ENCODE measurements around the gene PRICKLE3. TPM values are rescaled to one million over a fixed set of nuclear protein-coding genes. Genes with fewer than 3 reads are reported as not detected.

The PRICKLE3 gene
- total RNA-seq, 4 donors from 2014 or later = 14.5 to 40.0 (median 33.2) TPM

DNA sequence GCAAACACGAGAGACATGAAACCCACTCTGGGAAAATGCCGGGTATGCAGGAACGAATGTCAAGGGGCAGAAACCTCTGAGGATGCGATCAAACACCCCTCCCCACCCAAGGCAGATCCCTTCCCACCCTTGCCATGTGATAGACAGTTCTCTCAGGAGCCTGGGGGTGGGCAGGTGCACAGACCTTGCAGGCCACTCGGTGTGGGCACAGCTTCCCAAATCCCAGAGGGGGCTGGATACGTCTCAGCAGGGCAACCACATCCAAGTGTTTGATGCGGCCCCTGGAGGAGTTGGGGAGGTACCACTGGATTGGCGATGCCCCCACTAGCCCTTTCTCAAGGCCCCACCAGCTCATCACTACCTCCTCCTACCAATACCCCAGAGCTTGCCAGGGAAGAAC is 24.2 kb upstream of the PRICKLE3 start:
- no peak for DNase-seq
- no peak for TF ChIP-seq POLR2A (IDR thresholded peaks at IDR 0.05)
- TF ChIP-seq EP300 (IDR thresholded peaks at IDR 0.05; ENCODE audit: low read depth) = no peak
- TF ChIP-seq, protein P1, sequence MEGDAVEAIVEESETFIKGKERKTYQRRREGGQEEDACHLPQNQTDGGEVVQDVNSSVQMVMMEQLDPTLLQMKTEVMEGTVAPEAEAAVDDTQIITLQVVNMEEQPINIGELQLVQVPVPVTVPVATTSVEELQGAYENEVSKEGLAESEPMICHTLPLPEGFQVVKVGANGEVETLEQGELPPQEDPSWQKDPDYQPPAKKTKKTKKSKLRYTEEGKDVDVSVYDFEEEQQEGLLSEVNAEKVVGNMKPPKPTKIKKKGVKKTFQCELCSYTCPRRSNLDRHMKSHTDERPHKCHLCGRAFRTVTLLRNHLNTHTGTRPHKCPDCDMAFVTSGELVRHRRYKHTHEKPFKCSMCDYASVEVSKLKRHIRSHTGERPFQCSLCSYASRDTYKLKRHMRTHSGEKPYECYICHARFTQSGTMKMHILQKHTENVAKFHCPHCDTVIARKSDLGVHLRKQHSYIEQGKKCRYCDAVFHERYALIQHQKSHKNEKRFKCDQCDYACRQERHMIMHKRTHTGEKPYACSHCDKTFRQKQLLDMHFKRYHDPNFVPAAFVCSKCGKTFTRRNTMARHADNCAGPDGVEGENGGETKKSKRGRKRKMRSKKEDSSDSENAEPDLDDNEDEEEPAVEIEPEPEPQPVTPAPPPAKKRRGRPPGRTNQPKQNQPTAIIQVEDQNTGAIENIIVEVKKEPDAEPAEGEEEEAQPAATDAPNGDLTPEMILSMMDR (IDR thresholded peaks at IDR 0.05) = no peak
- TF ChIP-seq POLR2AphosphoS5 (IDR thresholded peaks at IDR 0.05) = no peak
- Histone ChIP-seq H3K4me3 (no peak overlapping the region), H3K9me3 (no peaks in the 10 kb centered on the region), H3K27ac (no peak overlapping the region), H3K36me3 (no peaks in the 10 kb centered on the region), H3K27me3 (no peaks in the 10 kb centered on the region), H3K4me1 (no peaks in the 10 kb centered on the region)
- 82% methylated on average over 8 of the region's 8 CpGs; no CpG with 5 or more reads in 1 of the 2 donors for WGBS, 2 donors (ENCODE audit: low coverage in 1 of 2)
- in situ Hi-C loops (cut with MboI; ENCODE audit: low pct_ligation_motif_present in 1 of 4, low pct_unique_long_range_greater_than_20kb in 1 of 4, low sequenced_read_pairs in 3 of 4) (no loop called here), intact Hi-C loops (cut with DNase I; ENCODE audit: low total_unique reads) (no loop called here)

DNA sequence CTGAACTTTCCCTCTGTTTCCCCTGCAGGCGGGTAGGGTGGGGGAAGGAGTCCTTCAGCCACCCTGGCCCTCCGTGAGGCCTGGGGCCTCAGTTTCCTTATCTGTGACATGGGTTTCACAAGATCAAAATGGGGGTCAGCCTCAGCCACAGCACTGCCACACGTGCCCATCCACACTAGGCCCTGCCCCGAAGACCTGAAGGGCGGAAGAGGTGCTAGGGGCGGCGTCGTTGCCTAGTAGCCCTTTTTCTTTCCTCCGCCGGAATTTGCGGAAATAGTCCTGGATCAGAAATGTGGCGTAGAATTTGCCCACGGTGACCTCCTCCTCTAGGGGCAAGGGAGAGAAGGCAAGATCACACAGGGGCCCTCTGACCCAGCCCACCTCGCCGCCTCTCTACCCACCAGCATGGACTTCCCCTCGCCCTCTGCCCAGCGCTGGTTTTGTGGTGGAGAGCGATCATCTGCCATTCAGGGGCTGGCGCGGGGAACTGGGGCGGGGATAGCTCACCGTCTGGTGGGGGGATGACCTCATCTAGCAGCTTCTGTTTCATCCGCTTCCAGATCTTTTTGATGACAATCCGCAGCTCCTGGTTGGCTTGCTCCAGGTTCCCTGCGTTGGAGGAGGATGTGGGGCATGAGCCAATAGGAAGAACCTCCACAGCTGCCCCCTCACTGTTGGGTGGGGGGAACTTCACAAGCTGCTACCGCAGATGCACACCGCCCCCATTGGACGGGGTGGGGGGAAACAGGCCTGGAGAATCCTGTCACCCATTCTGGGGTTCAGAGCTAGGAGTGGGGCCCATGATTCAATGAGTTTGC is 23.5 kb upstream of the PRICKLE3 start:
- H3K27ac ChIP-seq = no peak overlapping the region
- intact Hi-C loops (cut with DNase I; ENCODE audit: low total_unique reads) = no loop called here
- no peaks in the 10 kb centered on the region for H3K27me3 ChIP-seq
- no peaks in the 10 kb centered on the region for H3K9me3 ChIP-seq
- no peak overlapping the region for H3K4me3 ChIP-seq
- no peaks in the 10 kb centered on the region for H3K4me1 ChIP-seq
- no peaks in the 10 kb centered on the region for H3K36me3 ChIP-seq
- DNase-seq = no peak
- WGBS, 2 donors (ENCODE audit: low coverage in 1 of 2) = 61% methylated on average over 28 of the region's 28 CpGs; no CpG with 5 or more reads in 1 of the 2 donors
- in situ Hi-C loops (cut with MboI; ENCODE audit: low pct_ligation_motif_present in 1 of 4, low pct_unique_long_range_greater_than_20kb in 1 of 4, low sequenced_read_pairs in 3 of 4) = no loop called here
- TF ChIP-seq EP300 (IDR thresholded peaks at IDR 0.05; ENCODE audit: low read depth) (no peak), POLR2A (IDR thresholded peaks at IDR 0.05) (no peak), POLR2AphosphoS5 (IDR thresholded peaks at IDR 0.05) (no peak)
- TF ChIP-seq, protein P1 (IDR thresholded peaks at IDR 0.05) = no peak

DNA sequence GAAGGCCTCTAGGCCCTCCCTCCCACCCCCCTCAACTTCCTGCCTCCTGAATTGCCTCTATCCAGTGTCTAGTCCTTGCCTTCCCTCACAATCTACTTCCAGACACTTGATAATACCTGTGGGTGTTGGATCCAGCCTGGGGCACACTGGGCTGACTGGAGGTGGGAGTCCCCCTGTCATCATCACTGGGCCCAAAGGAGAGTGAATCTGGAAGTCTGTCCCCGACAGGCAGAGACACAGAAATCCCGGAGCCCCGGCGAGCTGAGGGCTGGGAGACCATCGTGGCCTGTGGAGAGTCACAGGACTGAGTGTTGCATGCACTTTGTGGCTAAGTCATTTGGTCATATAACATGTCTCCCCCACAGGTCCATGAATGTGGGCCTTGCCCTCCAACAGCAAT is 22.2 kb upstream of the PRICKLE3 start:
- no peak for DNase-seq
- no peaks in the 10 kb centered on the region for H3K27me3 ChIP-seq
- H3K9me3 ChIP-seq = no peaks in the 10 kb centered on the region
- no peak overlapping the region for H3K27ac ChIP-seq
- H3K4me3 ChIP-seq = no peak overlapping the region
- no peaks in the 10 kb centered on the region for H3K4me1 ChIP-seq
- intact Hi-C loops (cut with DNase I; ENCODE audit: low total_unique reads) (no loop called here), in situ Hi-C loops (cut with MboI; ENCODE audit: low pct_ligation_motif_present in 1 of 4, low pct_unique_long_range_greater_than_20kb in 1 of 4, low sequenced_read_pairs in 3 of 4) (no loop called here)
- H3K36me3 ChIP-seq = no peaks in the 10 kb centered on the region
- 95% methylated on average over 5 of the region's 5 CpGs; no CpG with 5 or more reads in 1 of the 2 donors for WGBS, 2 donors (ENCODE audit: low coverage in 1 of 2)
- TF ChIP-seq EP300 (IDR thresholded peaks at IDR 0.05; ENCODE audit: low read depth) (no peak), POLR2A (IDR thresholded peaks at IDR 0.05) (no peak), POLR2AphosphoS5 (IDR thresholded peaks at IDR 0.05) (no peak)
- TF ChIP-seq, protein P1 (IDR thresholded peaks at IDR 0.05) = no peak

DNA sequence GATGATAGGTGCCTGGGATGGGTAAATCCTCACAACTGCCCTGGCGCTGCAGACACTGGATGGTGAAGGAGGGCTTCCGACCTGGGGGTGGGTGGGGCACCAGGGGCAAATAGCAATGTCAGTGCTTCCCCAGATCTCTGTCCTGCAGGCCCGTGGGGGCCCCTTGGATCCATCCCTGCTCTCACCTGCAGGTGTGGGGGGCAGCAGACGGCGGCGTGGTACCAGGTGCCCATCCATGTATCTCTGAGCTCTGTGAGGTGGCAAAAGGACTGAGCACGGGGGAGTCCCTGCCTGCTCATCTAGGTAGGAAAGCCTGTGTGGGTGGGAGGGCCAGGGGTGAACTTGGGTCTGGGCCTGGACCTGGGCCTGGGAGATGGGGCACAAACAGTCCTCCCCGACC is 20.4 kb upstream of the PRICKLE3 start:
- intact Hi-C loops (cut with DNase I; ENCODE audit: low total_unique reads) (no loop called here), in situ Hi-C loops (cut with MboI; ENCODE audit: low pct_ligation_motif_present in 1 of 4, low pct_unique_long_range_greater_than_20kb in 1 of 4, low sequenced_read_pairs in 3 of 4) (no loop called here)
- Histone ChIP-seq H3K4me3 (no peak overlapping the region), H3K4me1 (no peaks in the 10 kb centered on the region), H3K27me3 (no peaks in the 10 kb centered on the region), H3K36me3 (no peaks in the 10 kb centered on the region), H3K27ac (no peak overlapping the region), H3K9me3 (no peaks in the 10 kb centered on the region)
- no peak for DNase-seq
- 69% methylated on average over 6 of the region's 8 CpGs; no CpG with 5 or more reads in 1 of the 2 donors for WGBS, 2 donors (ENCODE audit: low coverage in 1 of 2)
- TF ChIP-seq EP300 (IDR thresholded peaks at IDR 0.05; ENCODE audit: low read depth) (no peak), POLR2A (IDR thresholded peaks at IDR 0.05) (no peak), POLR2AphosphoS5 (IDR thresholded peaks at IDR 0.05) (no peak)
- TF ChIP-seq, protein P1 (IDR thresholded peaks at IDR 0.05) = no peak
